Superior temporal gyrus (tissue), 1 donor: ENCODE results near the gene S100G.
"Not testable (repeated sequence)": the region's sequence is repeated elsewhere in the genome, so short reads cannot be mapped to it uniquely, and the experiment has no call there.

Source experiments
- DNase-seq: peaks from one replicate; pipeline ENCODE4 v3.0.0-alpha.2; 2016; ENCODE audit errors: extremely low spot score

S100G gene

GRCh38 chrX:16649858-16650257 is at the start of gene S100G:
S100G (plus strand) TSS chrX:16650158; CDS start chrX:16651007, 849 bp downstream.
- DNase-seq, result no peak

- no peak for DNase-seq
These were observed 48.1 kb upstream of the S100G start for GRCh38 chrX:16601885-16602284.

GRCh38 chrX:16603235-16603634 is 46.7 kb upstream of the S100G start:
- not testable (repeated sequence) for DNase-seq

GRCh38 chrX:16603822-16604221 is 46.1 kb upstream of the S100G start:
- DNase-seq, result no peak

- no peak for DNase-seq
These were observed 45.6 kb upstream of the S100G start for GRCh38 chrX:16604337-16604736.

GRCh38 chrX:16606142-16606720 is 43.7 kb upstream of the S100G start:
- no peak for DNase-seq

GRCh38 chrX:16610121-16610621 is 39.8 kb upstream of the S100G start:
- no peak for DNase-seq

- DNase-seq, result not testable (repeated sequence)
These were observed 39.3 kb upstream of the S100G start for GRCh38 chrX:16610654-16611053.

- DNase-seq, result no peak
These were observed 37.6 kb upstream of the S100G start for GRCh38 chrX:16612257-16612897.

- no peak for DNase-seq
These were observed 32.6 kb upstream of the S100G start for GRCh38 chrX:16617382-16617781.

- DNase-seq, result no peak
These were observed 31.5 kb upstream of the S100G start for GRCh38 chrX:16618422-16618821.

GRCh38 chrX:16619024-16619423 is 30.9 kb upstream of the S100G start:
- DNase-seq, result no peak

GRCh38 chrX:16628511-16628910 is 21.4 kb upstream of the S100G start:
- DNase-seq, result not testable (repeated sequence)

- DNase-seq, result no peak
These were observed 20.9 kb upstream of the S100G start for GRCh38 chrX:16628946-16629595.

- no peak for DNase-seq
These were observed 20.0 kb upstream of the S100G start for GRCh38 chrX:16629909-16630308.

GRCh38 chrX:16633754-16634153 is 16.2 kb upstream of the S100G start:
- no peak for DNase-seq

- DNase-seq, result no peak
These were observed 14.9 kb upstream of the S100G start for GRCh38 chrX:16635040-16635439.

- DNase-seq, result no peak
These were observed 14.4 kb upstream of the S100G start for GRCh38 chrX:16635596-16635995.

- DNase-seq, result no peak
These were observed 11.4 kb upstream of the S100G start for GRCh38 chrX:16638533-16638932.

GRCh38 chrX:16639966-16640365 is 10.0 kb upstream of the S100G start:
- no peak for DNase-seq

GRCh38 chrX:16640823-16641222 is 9.1 kb upstream of the S100G start:
- DNase-seq, result no peak

- DNase-seq, result no peak
These were observed 6.8 kb upstream of the S100G start for GRCh38 chrX:16643176-16643575.
